Upper lobe of left lung (tissue), 6 donors: ENCODE results near the gene TVP23A. TPM values are rescaled to one million over a fixed set of nuclear protein-coding genes. Genes with fewer than 3 reads are reported as not detected.
A peak's percentile ranks its signal among the peaks of the same experiment; 100 is the strongest.

Source experiments
- ATAC-seq, 2 donors: fragments of 200-7000 bp; cut with Tn5 transposase; one replicate each; pipeline ENCODE4 v1.9.1; 2022; ENCODE audit warnings: mild to moderate bottlenecking in 2 of 2, moderate library complexity in 2 of 2; ENCODE audit not compliant: low FRiP score in 2 of 2
- DNase-seq, 2 donors: peaks; one replicate each; pipeline ENCODE4 v3.0.0-alpha.2; 2019 to 2020
- H3K27ac ChIP-seq, 4 donors: fragments of 200-600 bp; sonication (generic); one replicate each; pipeline ENCODE4 v1.5.1; 2016 to 2019
- H3K27me3 ChIP-seq, 4 donors: fragments of 200-600 bp; sonication (generic); one replicate each; pipeline ENCODE4 v1.5.1; 2017 to 2019
- H3K36me3 ChIP-seq, 4 donors: fragments of 200-600 bp; sonication (generic); one replicate each; pipeline ENCODE4 v1.5.1; 2016 to 2019
- H3K4me1 ChIP-seq, 4 donors: fragments of 200-600 bp; sonication (generic); one replicate each; pipeline ENCODE4 v1.5.1; 2018 to 2019
- H3K4me3 ChIP-seq, 4 donors: fragments of 200-600 bp; sonication (generic); one replicate each; pipeline ENCODE4 v1.5.1; 2017 to 2019; ENCODE audit warnings: mild to moderate bottlenecking in 2 of 4, moderate library complexity in 1 of 4
- H3K9me3 ChIP-seq, 4 donors: fragments of 200-600 bp; sonication (generic); one replicate each; pipeline ENCODE4 v1.5.1; 2018 to 2019
- EP300 ChIP-seq, 4 donors: sonication (generic); formaldehyde crosslinking; IDR thresholded peaks; one replicate each; pipeline ENCODE4 v1.5.1; 2017; ENCODE audit warnings: antibody characterized with exemption in 4 of 4, control low read depth in 2 of 4
- POLR2A ChIP-seq, 4 donors: fragments of 450-650 bp; IDR thresholded peaks; one replicate each; pipeline ENCODE4 v1.5.1; 2016 to 2017; ENCODE audit warnings: antibody characterized with exemption in 4 of 4, mild to moderate bottlenecking in 2 of 4
- POLR2AphosphoS5 ChIP-seq, 2 donors: sonication (generic); formaldehyde crosslinking; IDR thresholded peaks; one replicate each; pipeline ENCODE4 v1.5.1; 2017; ENCODE audit warnings: antibody characterized with exemption in 2 of 2
- WGBS, 2 donors: methylation state at CpG; one replicate each; pipeline ENCODE4 v1.1.5; 2017 to 2018; 5-methylcytosine and 5-hydroxymethylcytosine counted together
- total RNA-seq, 6 donors: library from RNA; depleted of rRNA in 4 of 6; stranded (reverse); fragments of >200 nt in 4 of 6; gene quantifications; one replicate each; pipeline versions ENCODE4 v1.1.0 to v1.2.1, GENCODE V29; 2016 to 2021
- TF ChIP-seq, protein P1 (sequence below), 6 experiments: fragments of 450-650 bp in 4 of 6; fragments of 200-600 bp in 2 of 6; sonication (generic) in 2 of 6; IDR thresholded peaks; one replicate each; pipeline ENCODE4 v1.5.1; 2016 to 2019; ENCODE audit warnings: antibody characterized with exemption in 6 of 6
- donor health status: DM: no; HTN: no; CAD: no; lungs with moderate emphysema.
- donor health status: DM: no; HTN: yes; CAD: no; lungs with severe emphysema.

The TVP23A gene
- total RNA-seq, 6 donors from 2014 or later, result 0.20 to 2.3 (median 0.61) TPM; not detected in 2

DNA sequence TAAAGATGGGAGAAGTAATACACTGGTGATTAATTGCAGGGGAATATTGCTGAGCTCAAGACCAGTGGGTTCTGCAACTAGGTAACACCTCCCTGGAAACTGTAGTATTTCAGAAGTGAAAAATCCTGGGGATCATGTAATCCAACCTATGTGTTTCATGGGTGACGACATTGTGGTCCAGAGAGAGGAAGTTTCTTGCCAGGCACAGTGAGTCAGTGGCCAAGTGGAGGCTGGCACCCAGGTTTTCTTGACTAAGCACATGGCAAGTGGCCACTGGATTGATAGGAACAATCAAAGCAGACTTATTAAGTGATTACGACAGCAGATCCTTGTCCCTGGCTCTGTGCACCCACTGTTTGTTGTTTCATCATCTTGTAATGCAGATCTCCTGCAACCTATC lies 43.8 kb upstream of the TVP23A start:
- peak in 1 of 2 donors; percentile 94 for DNase-seq
- no peak overlapping the region for H3K27ac ChIP-seq

DNA sequence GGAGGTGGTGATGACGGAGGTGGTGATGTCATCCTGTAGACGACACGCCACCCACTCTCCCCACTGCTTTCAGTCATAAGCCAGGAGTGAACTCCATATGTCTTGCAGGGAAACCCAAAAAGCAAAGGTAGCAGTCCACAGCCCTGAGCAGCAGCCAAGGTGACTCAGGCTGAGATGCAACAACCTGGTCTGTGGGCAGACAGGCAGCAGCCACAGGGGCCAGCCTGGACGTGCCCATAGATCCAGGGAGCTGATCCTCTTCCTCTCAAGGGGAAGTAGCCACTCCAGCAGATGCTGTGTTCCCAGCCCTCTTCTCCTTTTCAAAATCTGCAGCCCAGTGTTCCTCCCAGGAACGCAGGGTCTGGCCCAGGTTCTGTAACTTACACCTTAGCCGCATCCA lies 41.1 kb upstream of the TVP23A start:
- no peak overlapping the region for H3K27ac ChIP-seq
- peaks cover 0 to 10% (median 5%) of the 10 kb centered on the region in 4 donors for H3K4me1 ChIP-seq
- no peak for ATAC-seq
- TF ChIP-seq, protein P1, sequence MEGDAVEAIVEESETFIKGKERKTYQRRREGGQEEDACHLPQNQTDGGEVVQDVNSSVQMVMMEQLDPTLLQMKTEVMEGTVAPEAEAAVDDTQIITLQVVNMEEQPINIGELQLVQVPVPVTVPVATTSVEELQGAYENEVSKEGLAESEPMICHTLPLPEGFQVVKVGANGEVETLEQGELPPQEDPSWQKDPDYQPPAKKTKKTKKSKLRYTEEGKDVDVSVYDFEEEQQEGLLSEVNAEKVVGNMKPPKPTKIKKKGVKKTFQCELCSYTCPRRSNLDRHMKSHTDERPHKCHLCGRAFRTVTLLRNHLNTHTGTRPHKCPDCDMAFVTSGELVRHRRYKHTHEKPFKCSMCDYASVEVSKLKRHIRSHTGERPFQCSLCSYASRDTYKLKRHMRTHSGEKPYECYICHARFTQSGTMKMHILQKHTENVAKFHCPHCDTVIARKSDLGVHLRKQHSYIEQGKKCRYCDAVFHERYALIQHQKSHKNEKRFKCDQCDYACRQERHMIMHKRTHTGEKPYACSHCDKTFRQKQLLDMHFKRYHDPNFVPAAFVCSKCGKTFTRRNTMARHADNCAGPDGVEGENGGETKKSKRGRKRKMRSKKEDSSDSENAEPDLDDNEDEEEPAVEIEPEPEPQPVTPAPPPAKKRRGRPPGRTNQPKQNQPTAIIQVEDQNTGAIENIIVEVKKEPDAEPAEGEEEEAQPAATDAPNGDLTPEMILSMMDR (IDR thresholded peaks at IDR 0.05), result no peak
- TF ChIP-seq EP300 (IDR thresholded peaks at IDR 0.05) (no peak), POLR2A (IDR thresholded peaks at IDR 0.05) (no peak), POLR2AphosphoS5 (IDR thresholded peaks at IDR 0.05) (no peak)
- no peak overlapping the region for H3K4me3 ChIP-seq
- no peak for DNase-seq
- no peaks in the 10 kb centered on the region for H3K27me3 ChIP-seq
- H3K9me3 ChIP-seq, result no peaks in the 10 kb centered on the region
- 72 to 83% methylated on average over 5 to 6 of the region's 6 CpGs for WGBS, 2 donors
- no peaks in the 10 kb centered on the region for H3K36me3 ChIP-seq

More for the DNA sequence above, 43.8 kb upstream of the TVP23A start:
- no peaks in the 10 kb centered on the region for H3K9me3 ChIP-seq
- no peaks in the 10 kb centered on the region for H3K27me3 ChIP-seq
- H3K4me1 ChIP-seq, result peaks cover 0 to 26% (median 6%) of the 10 kb centered on the region in 4 donors
- peak; percentile 77 to 86 for ATAC-seq
- 25 to 34% methylated on average over 2 of the region's 2 CpGs for WGBS, 2 donors
- TF ChIP-seq POLR2A (IDR thresholded peaks at IDR 0.05) (no peak), POLR2AphosphoS5 (IDR thresholded peaks at IDR 0.05) (peak; percentile 64 to 76), EP300 (IDR thresholded peaks at IDR 0.05) (peak in 1 of 4 donors; percentile 67)
- H3K36me3 ChIP-seq, result no peaks in the 10 kb centered on the region
- no peak overlapping the region for H3K4me3 ChIP-seq

DNA sequence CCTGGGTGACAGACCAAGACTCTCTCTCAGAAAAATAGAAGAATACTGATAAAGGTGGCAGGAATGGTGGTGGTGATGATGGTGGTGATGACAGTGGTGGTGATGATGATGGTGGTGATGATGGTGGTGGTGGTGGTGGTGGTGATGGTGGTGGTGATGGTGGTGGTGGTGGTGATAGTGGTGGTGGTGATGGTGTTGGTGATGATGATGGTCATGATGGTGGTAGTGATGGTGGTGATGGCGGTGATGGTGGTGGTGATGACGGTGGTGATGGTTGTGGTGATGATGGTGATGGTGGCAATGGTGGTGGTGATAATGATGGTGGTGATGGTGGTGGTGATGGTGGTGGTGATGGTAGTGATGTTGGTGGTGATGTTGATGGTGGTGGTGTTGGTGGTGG lies 40.4 kb upstream of the TVP23A start:
- ATAC-seq, result no peak
- H3K9me3 ChIP-seq, result no peaks in the 10 kb centered on the region
- H3K4me3 ChIP-seq, result no peak overlapping the region
- H3K27ac ChIP-seq, result no peak overlapping the region
- H3K36me3 ChIP-seq, result no peaks in the 10 kb centered on the region
- H3K4me1 ChIP-seq, result peaks cover 0 to 10% (median 5%) of the 10 kb centered on the region in 4 donors
- no peak for TF ChIP-seq POLR2AphosphoS5 (IDR thresholded peaks at IDR 0.05)
- no peak for TF ChIP-seq EP300 (IDR thresholded peaks at IDR 0.05)
- no peak for TF ChIP-seq POLR2A (IDR thresholded peaks at IDR 0.05)
- TF ChIP-seq, protein P1 (IDR thresholded peaks at IDR 0.05), result no peak
- no peak for DNase-seq
- no peaks in the 10 kb centered on the region for H3K27me3 ChIP-seq
- WGBS, 2 donors, result 49 to 94% methylated on average over 2 of the region's 2 CpGs

DNA sequence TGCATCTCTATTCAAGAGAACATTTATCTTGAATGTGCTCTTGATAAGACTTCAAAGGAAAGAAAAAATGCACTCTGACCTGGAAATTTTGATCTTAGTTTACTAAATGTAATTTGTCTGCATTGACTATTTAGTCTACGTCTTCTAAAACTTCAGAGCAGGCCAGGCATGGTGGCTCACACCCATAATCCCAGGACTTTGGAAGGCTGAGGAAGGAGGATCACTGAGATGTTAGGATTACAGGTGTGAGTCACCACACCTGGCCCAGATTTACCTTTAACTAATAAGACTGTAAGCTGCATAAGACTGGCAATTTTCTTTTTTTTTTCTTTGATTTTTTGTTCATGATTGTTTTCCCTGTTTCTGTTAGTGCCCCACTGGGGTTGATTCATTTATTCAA lies 39.6 kb upstream of the TVP23A start:
- Histone ChIP-seq H3K4me3 (no peak overlapping the region), H3K9me3 (no peaks in the 10 kb centered on the region), H3K36me3 (no peaks in the 10 kb centered on the region), H3K4me1 (peaks cover 0 to 10% (median 5%) of the 10 kb centered on the region in 4 donors), H3K27me3 (no peaks in the 10 kb centered on the region), H3K27ac (no peak overlapping the region)
- ATAC-seq (no peak), DNase-seq (no peak)
- TF ChIP-seq, protein P1 (IDR thresholded peaks at IDR 0.05), result no peak
- WGBS, 2 donors, result 90 to 93% methylated on average over 1 of the region's 1 CpG

DNA sequence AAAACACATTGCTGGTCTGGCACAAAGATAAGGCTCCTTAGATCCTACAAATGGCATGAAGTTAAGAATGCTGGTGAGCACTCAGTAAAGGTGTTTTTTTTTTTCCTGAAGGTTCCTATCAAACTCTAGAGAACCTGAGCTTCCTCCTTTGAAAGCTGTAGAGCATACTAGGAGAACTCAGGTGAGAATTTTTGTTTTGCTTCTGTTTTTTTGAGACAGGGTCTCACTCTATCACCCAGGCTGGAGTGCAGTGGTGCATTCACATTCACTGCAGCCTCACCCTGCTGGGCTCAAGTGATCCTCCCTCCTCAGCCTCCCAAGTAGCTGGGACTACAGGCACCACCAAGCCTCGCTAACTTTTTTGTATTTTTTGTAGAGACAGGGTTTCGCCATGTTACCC lies 37.4 kb upstream of the TVP23A start:
- Histone ChIP-seq H3K27me3 (no peaks in the 10 kb centered on the region), H3K9me3 (no peaks in the 10 kb centered on the region), H3K4me1 (peaks cover 0 to 11% (median 6%) of the 10 kb centered on the region in 4 donors), H3K27ac (no peak overlapping the region), H3K36me3 (no peaks in the 10 kb centered on the region), H3K4me3 (no peak overlapping the region)
- WGBS, 2 donors, result 97 to 100% methylated on average over 2 of the region's 2 CpGs
- DNase-seq (no peak), ATAC-seq (no peak)
- TF ChIP-seq EP300 (IDR thresholded peaks at IDR 0.05), result no peak
- TF ChIP-seq POLR2A (IDR thresholded peaks at IDR 0.05), result no peak
- TF ChIP-seq, protein P1 (IDR thresholded peaks at IDR 0.05), result no peak
- TF ChIP-seq POLR2AphosphoS5 (IDR thresholded peaks at IDR 0.05), result no peak
